Lower lobe of right lung (tissue), 2 donors: Measurements from ENCODE around the gene WDFY2. TPM values are rescaled to one million over a fixed set of nuclear protein-coding genes. Genes with fewer than 3 reads are reported as not detected.
A peak's percentile ranks its signal among the peaks of the same experiment; 100 is the strongest.

ENCODE experiments used
- ATAC-seq, 2 donors: fragments of 200-7000 bp; cut with Tn5 transposase; one replicate each; pipeline ENCODE4 v1.9.1; 2020 to 2022; ENCODE audit warnings: mild to moderate bottlenecking in 2 of 2, moderate library complexity in 2 of 2
- DNase-seq: peaks from one replicate; pipeline ENCODE4 v3.0.0-alpha.2; 2020
- H3K27ac ChIP-seq: fragments of 200-600 bp; one replicate; pipeline ENCODE4 v1.8.0; 2022
- H3K27me3 ChIP-seq: fragments of 200-600 bp; one replicate; pipeline ENCODE4 v1.8.0; 2022; ENCODE audit warnings: low read depth
- H3K36me3 ChIP-seq: fragments of 200-600 bp; one replicate; pipeline ENCODE4 v1.8.0; 2022; ENCODE audit warnings: mild to moderate bottlenecking
- H3K4me1 ChIP-seq: fragments of 200-600 bp; one replicate; pipeline ENCODE4 v1.8.0; 2022
- H3K4me3 ChIP-seq: fragments of 200-600 bp; one replicate; pipeline ENCODE4 v1.8.0; 2022; ENCODE audit warnings: mild to moderate bottlenecking
- H3K9me3 ChIP-seq: fragments of 200-600 bp; one replicate; pipeline ENCODE4 v1.8.0; 2022
- CTCF ChIP-seq: fragments of 200-600 bp; IDR thresholded peaks from one replicate; pipeline ENCODE4 v1.8.0; 2022; ENCODE audit warnings: antibody characterized with exemption, mild to moderate bottlenecking
- intact Hi-C: fragments of 100-400 bp; cut with DNase I; formaldehyde crosslinking; loops from one replicate; pipeline ENCODE4 v1.11.0; 2022
- long read RNA-seq: library from polyadenylated mRNA; unstranded; transcript quantifications from one replicate; pipeline ENCODE4 v2.0.0, GENCODE V29; 2021
- total RNA-seq: library from RNA; stranded (reverse); fragmentation: NEBNext Ultra II Directional; extraction: Animal tissue kit (Norgen Biotek cat#: 25700); gene quantifications from one replicate; pipeline ENCODE4 v1.2.1, GENCODE V29; 2021
- donor health status: DM: no; HTN: yes; CAD: no; lungs with severe emphysema.

The WDFY2 gene
- 16.6 TPM for total RNA-seq
- long read RNA-seq, full-length matches to known transcripts: 11 of 46 reads
- long read RNA-seq, partial matches to known transcripts: 12 of 46 reads
- long read RNA-seq, other reads (novel, unspliced or antisense): 23 of 46 reads

GRCh38 chr13:51583875-51584730, at the start of gene WDFY2:
WDFY2 (plus strand) TSS chr13:51584462; CDS start chr13:51584688, 226 bp downstream.
- DNase-seq: peak; percentile 100
- Histone ChIP-seq H3K27ac (peak within 1 kb of the TSS; percentile 89), H3K9me3 (no peaks in the 10 kb centered on the region), H3K4me1 (peaks cover 25% of the 10 kb centered on the region), H3K27me3 (no peaks in the 10 kb centered on the region), H3K36me3 (no peaks in the 10 kb centered on the region), H3K4me3 (peak within 1 kb of the TSS; percentile 92)
- TF ChIP-seq CTCF: no peak
- ATAC-seq: peak; percentile 96 to 97
- intact Hi-C loops: loop anchor here (10.0 kb wide), 1 partner anchor 129 kb away; the partner anchor contains the start of gene INTS6

GRCh38 chr13:51538591-51539179, 45.6 kb upstream of the WDFY2 start:
- intact Hi-C loops: no loop called here
- peaks cover 4% of the 10 kb centered on the region for H3K4me1 ChIP-seq
- H3K36me3 ChIP-seq: no peaks in the 10 kb centered on the region
- TF ChIP-seq CTCF: no peak
- no peaks in the 10 kb centered on the region for H3K9me3 ChIP-seq
- no peaks in the 10 kb centered on the region for H3K27me3 ChIP-seq
- no peak for ATAC-seq
- no peak overlapping the region for H3K4me3 ChIP-seq
- H3K27ac ChIP-seq: no peak overlapping the region
- DNase-seq: no peak

GRCh38 chr13:51539887-51540286, 44.4 kb upstream of the WDFY2 start:
- H3K4me1 ChIP-seq: no peaks in the 10 kb centered on the region
- ATAC-seq (no peak), DNase-seq (no peak)
- H3K4me3 ChIP-seq: no peak overlapping the region
- H3K27ac ChIP-seq: no peak overlapping the region
- intact Hi-C loops: no loop called here
- TF ChIP-seq CTCF: no peak
- no peaks in the 10 kb centered on the region for H3K36me3 ChIP-seq
- no peaks in the 10 kb centered on the region for H3K9me3 ChIP-seq
- no peaks in the 10 kb centered on the region for H3K27me3 ChIP-seq

GRCh38 chr13:51541037-51541436, 43.2 kb upstream of the WDFY2 start:
- TF ChIP-seq CTCF: no peak
- no peak overlapping the region for H3K27ac ChIP-seq
- DNase-seq (no peak), ATAC-seq (no peak)
- H3K4me1 ChIP-seq: no peaks in the 10 kb centered on the region
- intact Hi-C loops: no loop called here
- H3K36me3 ChIP-seq: no peaks in the 10 kb centered on the region
- H3K9me3 ChIP-seq: no peaks in the 10 kb centered on the region
- no peaks in the 10 kb centered on the region for H3K27me3 ChIP-seq
- no peak overlapping the region for H3K4me3 ChIP-seq

GRCh38 chr13:51541809-51542258, 42.4 kb upstream of the WDFY2 start:
- Histone ChIP-seq H3K4me1 (no peaks in the 10 kb centered on the region), H3K27me3 (no peaks in the 10 kb centered on the region), H3K36me3 (no peaks in the 10 kb centered on the region), H3K4me3 (no peak overlapping the region), H3K27ac (no peak overlapping the region), H3K9me3 (no peaks in the 10 kb centered on the region)
- intact Hi-C loops: no loop called here
- TF ChIP-seq CTCF: no peak
- ATAC-seq (peak in 1 of 2 donors; percentile 24), DNase-seq (no peak)
